IMR-90 (cell line): ENCODE data around the gene ZDHHC19. TPM values are rescaled to one million over a fixed set of nuclear protein-coding genes. Genes with fewer than 3 reads are reported as not detected.

Experiments
- ATAC-seq: fragments of 200-7000 bp; cut with Tn5 transposase; 2 replicates; pipeline ENCODE4 v1.9.1; 2020; ENCODE audit warnings: low read depth, mild to moderate bottlenecking, moderate library complexity
- BruUV-seq: library from RNA; stranded (reverse); fragments of 400-500 nt; replicated peaks from 2 replicates; lab custom pipeline; 2021; lab: Mats Ljungman, UMichigan
- CTCF ChIA-PET: fragments of 300-600 bp; formaldehyde crosslinking; extraction: SDS; loops from one replicate; lab custom pipeline; 2021; ENCODE audit warnings: antibody characterized with exemption; lab: Yijun Ruan, JAX
- POLR2A ChIA-PET: fragments of 300-600 bp; sonication (Branson Sonifier 250); formaldehyde crosslinking; loops from one replicate; lab custom pipeline; 2022; ENCODE audit warnings: antibody characterized with exemption; ENCODE audit not compliant: unreplicated experiment; lab: Charles Lee
- DNase-seq: peaks from one replicate; pipeline ENCODE4 v3.0.0; 2013
- H2AFZ ChIP-seq: replicated peaks from 2 replicates; pipeline ENCODE3; 2013; ENCODE audit warnings: low read length, mild to moderate bottlenecking; ENCODE audit not compliant: poor library complexity
- H2AK5ac ChIP-seq: 2 replicates; pipeline ENCODE4 v1.6.1; 2013; ENCODE audit warnings: low read depth, low read length, inconsistent platforms
- H2AK9ac ChIP-seq: replicated peaks from 2 replicates; pipeline ENCODE3; 2013; ENCODE audit warnings: mild to moderate bottlenecking, low read depth, low read length, moderate library complexity; ENCODE audit not compliant: poor library complexity
- H2BK120ac ChIP-seq: 2 replicates; pipeline ENCODE4 v1.6.1; 2013; ENCODE audit warnings: low read depth, low read length, inconsistent platforms
- H2BK15ac ChIP-seq: 3 replicates; pipeline ENCODE4 v1.6.1; 2013; ENCODE audit warnings: low read depth, low read length, inconsistent platforms
- H2BK20ac ChIP-seq: 2 replicates; pipeline ENCODE4 v1.6.1; 2013; ENCODE audit warnings: low read depth, mild to moderate bottlenecking, inconsistent platforms, low read length, moderate library complexity
- H2BK5ac ChIP-seq: 2 replicates; pipeline ENCODE4 v1.6.1; 2013; ENCODE audit warnings: mild to moderate bottlenecking, low read depth, low read length, inconsistent platforms; ENCODE audit not compliant: poor library complexity, severe bottlenecking
- H3K14ac ChIP-seq: replicated peaks from 2 replicates; pipeline ENCODE4 v1.6.1; 2013; ENCODE audit warnings: low read depth, low read length, inconsistent platforms
- H3K18ac ChIP-seq: 2 replicates; pipeline ENCODE4 v1.6.1; 2013; ENCODE audit warnings: low read depth, low read length, control low read depth
- H3K23ac ChIP-seq: 2 replicates; pipeline ENCODE4 v1.6.1; 2013; ENCODE audit warnings: low read depth, low read length, inconsistent platforms
- H3K27ac ChIP-seq: 2 replicates; pipeline ENCODE4 v1.5.1; 2013; ENCODE audit warnings: mild to moderate bottlenecking, control low read depth, low read length; ENCODE audit not compliant: insufficient read depth
- H3K27me3 ChIP-seq: 2 replicates; pipeline ENCODE4 v1.6.1; 2013; ENCODE audit warnings: low read length; ENCODE audit not compliant: control insufficient read depth, insufficient read depth
- H3K36me3 ChIP-seq: 2 replicates; pipeline ENCODE4 v1.6.1; 2013; ENCODE audit warnings: low read length, mixed read lengths; ENCODE audit not compliant: control insufficient read depth, insufficient read depth
- H3K4ac ChIP-seq: 2 replicates; pipeline ENCODE4 v1.6.1; 2013; ENCODE audit warnings: low read depth, low read length, inconsistent platforms
- H3K4me1 ChIP-seq: 2 replicates; pipeline ENCODE4 v1.6.1; 2013; ENCODE audit warnings: low read length, mixed read lengths; ENCODE audit not compliant: control insufficient read depth, insufficient read depth
- H3K4me2 ChIP-seq: 2 replicates; pipeline ENCODE4 v1.6.1; 2013; ENCODE audit warnings: low read depth, mild to moderate bottlenecking, control low read depth, low read length, moderate library complexity
- H3K4me3 ChIP-seq: 2 replicates; pipeline ENCODE4 v1.5.1; 2013; ENCODE audit warnings: low read depth, mild to moderate bottlenecking, control low read depth, low read length, moderate library complexity; ENCODE audit not compliant: insufficient read depth
- H3K56ac ChIP-seq: 2 replicates; pipeline ENCODE4 v1.6.1; 2013; ENCODE audit warnings: low read length, inconsistent platforms; ENCODE audit not compliant: insufficient read depth; ENCODE audit errors: extremely low read depth
- H3K79me1 ChIP-seq, 2 experiments: 2 replicates each; pipeline ENCODE4 v1.6.1; 2013; ENCODE audit warnings: low read length in 2 of 2, inconsistent platforms in 1 of 2, low read depth in 1 of 2
- H3K9ac ChIP-seq: 2 replicates; pipeline ENCODE4 v1.6.1; 2013; ENCODE audit warnings: low read depth, low read length, control low read depth
- H3K9me1 ChIP-seq: 2 replicates; pipeline ENCODE4 v1.6.1; 2013; ENCODE audit warnings: low read length, inconsistent platforms; ENCODE audit not compliant: insufficient read depth
- H3K9me3 ChIP-seq: 2 replicates; pipeline ENCODE4 v1.6.1; 2013; ENCODE audit warnings: low read length; ENCODE audit not compliant: control insufficient read depth, insufficient read depth
- H4K20me1 ChIP-seq: 2 replicates; pipeline ENCODE4 v1.6.1; 2013; ENCODE audit warnings: low read length, inconsistent platforms; ENCODE audit not compliant: insufficient read depth
- H4K5ac ChIP-seq: 2 replicates; pipeline ENCODE4 v1.6.1; 2013; ENCODE audit warnings: mild to moderate bottlenecking, low read depth, low read length, control low read depth
- H4K8ac ChIP-seq, 2 experiments: 2 replicates each; pipeline ENCODE4 v1.6.1; 2013; ENCODE audit warnings: low read depth in 2 of 2, low read length in 2 of 2, control low read depth in 1 of 2, inconsistent platforms in 1 of 2
- H4K91ac ChIP-seq: 2 replicates; pipeline ENCODE4 v1.6.1; 2013; ENCODE audit warnings: low read depth, low read length, inconsistent platforms; ENCODE audit not compliant: insufficient read depth
- BHLHE40 ChIP-seq: fragments of 150-350 bp; IDR thresholded peaks from 2 replicates; pipeline ENCODE4 v1.6.1; 2016; ENCODE audit warnings: mild to moderate bottlenecking, low read depth, low read length
- CEBPB ChIP-seq: IDR thresholded peaks from 2 replicates; pipeline ENCODE4 v1.6.1; 2012; ENCODE audit warnings: low read depth, low read length, improper control_type of control experiment
- CHD1 ChIP-seq: IDR thresholded peaks from 2 replicates; pipeline ENCODE4 v1.6.1; 2012; ENCODE audit warnings: low read depth, low read length, improper control_type of control experiment
- CTCF ChIP-seq: conservative IDR thresholded peaks from 2 replicates; pipeline ENCODE4 v1.5.1; 2012; ENCODE audit warnings: mild to moderate bottlenecking, low read depth, low read length, improper control_type of control experiment
- ELK1 ChIP-seq: fragments of 150-350 bp; IDR thresholded peaks from 2 replicates; pipeline ENCODE4 v1.6.1; 2016; ENCODE audit warnings: low read depth, mild to moderate bottlenecking, low read length, moderate library complexity, borderline replicate concordance
- FOS ChIP-seq: fragments of 150-350 bp; IDR thresholded peaks from 2 replicates; pipeline ENCODE4 v1.6.1; 2016; ENCODE audit warnings: low read depth, low read length
- MAFK ChIP-seq: IDR thresholded peaks from 2 replicates; pipeline ENCODE4 v1.6.1; 2012; ENCODE audit warnings: low read depth, low read length, improper control_type of control experiment
- MAZ ChIP-seq: IDR thresholded peaks from 2 replicates; pipeline ENCODE4 v1.6.1; 2012; ENCODE audit warnings: low read depth, mild to moderate bottlenecking, low read length, improper control_type of control experiment, moderate library complexity, borderline replicate concordance
- MXI1 ChIP-seq: IDR thresholded peaks from 2 replicates; pipeline ENCODE4 v1.6.1; 2012; ENCODE audit warnings: low read depth, mild to moderate bottlenecking, low read length, moderate library complexity, borderline replicate concordance
- NFE2L2 ChIP-seq: fragments of 150-350 bp; IDR thresholded peaks from 2 replicates; pipeline ENCODE4 v1.6.1; 2016; ENCODE audit warnings: low read depth, mild to moderate bottlenecking, low read length
- POLR2A ChIP-seq: IDR thresholded peaks from 2 replicates; pipeline ENCODE4 v1.6.1; 2012; ENCODE audit warnings: mild to moderate bottlenecking, low read depth, low read length
- RAD21 ChIP-seq: IDR thresholded peaks from 2 replicates; pipeline ENCODE4 v1.6.1; 2012; ENCODE audit warnings: low read length, improper control_type of control experiment
- RCOR1 ChIP-seq: IDR thresholded peaks from 2 replicates; pipeline ENCODE4 v1.6.1; 2012; ENCODE audit warnings: mild to moderate bottlenecking, low read length, improper control_type of control experiment; ENCODE audit not compliant: insufficient replicate concordance
- RFX5 ChIP-seq: IDR thresholded peaks from 2 replicates; pipeline ENCODE4 v1.8.0; 2012; ENCODE audit warnings: low read depth, mild to moderate bottlenecking, low read length, moderate library complexity
- SMC3 ChIP-seq: fragments of 150-350 bp; IDR thresholded peaks from 2 replicates; pipeline ENCODE4 v1.6.1; 2016; ENCODE audit warnings: low read depth, mild to moderate bottlenecking, antibody characterized with exemption, low read length, moderate library complexity
- USF2 ChIP-seq: fragments of 150-350 bp; IDR thresholded peaks from 2 replicates; pipeline ENCODE4 v1.6.1; 2017; ENCODE audit warnings: mild to moderate bottlenecking, antibody characterized with exemption, low read length, low read depth
- WGBS, 2 experiments: methylation state at CpG; one replicate each; pipeline versions ENCODE4 v1.1.5 to v1.1.7; 2013; ENCODE audit warnings: missing lambda C conversion rate in 2 of 2; ENCODE audit not compliant: insufficient read length in 1 of 2; ENCODE audit errors: extremely low coverage in 2 of 2; 5-methylcytosine and 5-hydroxymethylcytosine counted together
- dilution Hi-C: fragments of 300-500 bp; cut with HindIII; formaldehyde crosslinking; loops from one replicate; pipeline ENCODE4 v1.14.3; 2018; ENCODE audit warnings: low sequenced_read_pairs; ENCODE audit not compliant: unreplicated experiment
- in situ Hi-C: fragments of 300-500 bp; cut with MboI; formaldehyde crosslinking; loops from 3 replicates; pipeline ENCODE4 v1.14.3; 2019; ENCODE audit warnings: low sequenced_read_pairs, inconsistent platforms, mixed read lengths
- intact Hi-C: fragments of 100-400 bp; cut with micrococcal nuclease; formaldehyde crosslinking; loops from 2 replicates; pipeline ENCODE4 v1.10.0; 2022
- polyA plus RNA-seq, 3 experiments: library from polyadenylated mRNA; depleted of rRNA; stranded (reverse); fragments of >200 nt; gene quantifications; 2 replicates each; pipeline ENCODE4 v1.2.3, GENCODE V29; 2012; ENCODE audit warnings: low replicate concordance in 1 of 3
- total RNA-seq: library from RNA; depleted of rRNA; stranded (reverse); fragments of >200 nt; gene quantifications from 2 replicates; pipeline ENCODE4 v1.2.3, GENCODE V29; 2012

ZDHHC19 gene
- total and polyA plus RNA-seq, 2 of the 4 experiments (the other 2 are of a cell fraction) = 0.09 TPM; not detected in 1

- TF ChIP-seq CEBPB = no peak
- no peak for TF ChIP-seq RAD21
- TF ChIP-seq RCOR1 = no peak
- TF ChIP-seq MAZ = no peak
- no peak for TF ChIP-seq MAFK
- TF ChIP-seq NFE2L2 = no peak
- no peak for TF ChIP-seq POLR2A
- no peak for TF ChIP-seq MXI1
- TF ChIP-seq USF2 = no peak
- no peak for TF ChIP-seq SMC3
- no peak for TF ChIP-seq CTCF
- TF ChIP-seq ELK1 = no peak
- TF ChIP-seq CHD1 = no peak
- no peak for TF ChIP-seq BHLHE40
- TF ChIP-seq FOS = no peak
- TF ChIP-seq RFX5 = no peak
- H2AFZ ChIP-seq = no peak overlapping the region
- no peak overlapping the region for H4K91ac ChIP-seq
- no peaks in the 10 kb centered on the region for H3K36me3 ChIP-seq
- H4K8ac ChIP-seq = no peak overlapping the region
- H3K56ac ChIP-seq = no peak overlapping the region
- peaks cover 7% of the 10 kb centered on the region for H3K4me1 ChIP-seq
- ChIA-PET CTCF (no interaction called here), POLR2A (no interaction called here)
- no peak overlapping the region for H4K5ac ChIP-seq
- DNase-seq (no peak), ATAC-seq (no peak)
- H3K18ac ChIP-seq = no peak overlapping the region
- no peak overlapping the region for H3K9ac ChIP-seq
- H2BK5ac ChIP-seq = peak overlapping the region; percentile 85
- no peaks in the 10 kb centered on the region for H3K79me1 ChIP-seq
- intact Hi-C loops = no loop called here
- 100% methylated on average over 1 of the region's 2 CpGs; no CpG with 5 or more reads in 1 of the 2 experiments for WGBS, 2 experiments
- H2AK5ac ChIP-seq = peak overlapping the region; percentile 81; the same call in 1 of the 2 replicates
- no peak overlapping the region for H2BK15ac ChIP-seq
- H3K9me3 ChIP-seq = no peaks in the 10 kb centered on the region
- no peak overlapping the region for H2BK20ac ChIP-seq
- BruUV-seq = no TSS peak
- H3K27me3 ChIP-seq = 0 out of 2 replicates have a peak, but pooled peaks cover 2% of the 10 kb centered on the region
- no peaks in the 10 kb centered on the region for H4K20me1 ChIP-seq
- no peak overlapping the region for H3K27ac ChIP-seq
- H2AK9ac ChIP-seq = no peak overlapping the region
- no peak overlapping the region for H3K4me2 ChIP-seq
- no peak overlapping the region; the same call in 1 of the 2 replicates for H3K23ac ChIP-seq
- dilution Hi-C loops = no loop called here
- H3K4ac ChIP-seq = no peak overlapping the region
- H3K4me3 ChIP-seq = no peak overlapping the region
- no peak overlapping the region for H3K14ac ChIP-seq
- in situ Hi-C loops = no loop called here
- H2BK120ac ChIP-seq = no peak overlapping the region
- peaks cover 12% of the 10 kb centered on the region for H3K9me1 ChIP-seq
Measured at GRCh38 chr3:196164576-196164975, 46.6 kb downstream of the ZDHHC19 start.
